A204.1 (cell line): ENCODE results near the gene HES6.

Experiments used
- FAIRE-seq: peaks from 2 replicates; lab custom pipeline; 2012; peaks lifted over from hg19 to GRCh38; lab: Jason Lieb, UNC

Gene HES6, protein sequence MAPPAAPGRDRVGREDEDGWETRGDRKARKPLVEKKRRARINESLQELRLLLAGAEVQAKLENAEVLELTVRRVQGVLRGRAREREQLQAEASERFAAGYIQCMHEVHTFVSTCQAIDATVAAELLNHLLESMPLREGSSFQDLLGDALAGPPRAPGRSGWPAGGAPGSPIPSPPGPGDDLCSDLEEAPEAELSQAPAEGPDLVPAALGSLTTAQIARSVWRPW

GRCh38 chr2:238239863-238240756 lies at the start of gene HES6:
TSS of gene HES6 (minus strand) at chr2:238240038. CDS start at chr2:238239905, 133 bp downstream.
- no peak for FAIRE-seq

GRCh38 chr2:238289574-238289973 lies 49.7 kb upstream of the HES6 start:
- FAIRE-seq: no peak

DNA sequence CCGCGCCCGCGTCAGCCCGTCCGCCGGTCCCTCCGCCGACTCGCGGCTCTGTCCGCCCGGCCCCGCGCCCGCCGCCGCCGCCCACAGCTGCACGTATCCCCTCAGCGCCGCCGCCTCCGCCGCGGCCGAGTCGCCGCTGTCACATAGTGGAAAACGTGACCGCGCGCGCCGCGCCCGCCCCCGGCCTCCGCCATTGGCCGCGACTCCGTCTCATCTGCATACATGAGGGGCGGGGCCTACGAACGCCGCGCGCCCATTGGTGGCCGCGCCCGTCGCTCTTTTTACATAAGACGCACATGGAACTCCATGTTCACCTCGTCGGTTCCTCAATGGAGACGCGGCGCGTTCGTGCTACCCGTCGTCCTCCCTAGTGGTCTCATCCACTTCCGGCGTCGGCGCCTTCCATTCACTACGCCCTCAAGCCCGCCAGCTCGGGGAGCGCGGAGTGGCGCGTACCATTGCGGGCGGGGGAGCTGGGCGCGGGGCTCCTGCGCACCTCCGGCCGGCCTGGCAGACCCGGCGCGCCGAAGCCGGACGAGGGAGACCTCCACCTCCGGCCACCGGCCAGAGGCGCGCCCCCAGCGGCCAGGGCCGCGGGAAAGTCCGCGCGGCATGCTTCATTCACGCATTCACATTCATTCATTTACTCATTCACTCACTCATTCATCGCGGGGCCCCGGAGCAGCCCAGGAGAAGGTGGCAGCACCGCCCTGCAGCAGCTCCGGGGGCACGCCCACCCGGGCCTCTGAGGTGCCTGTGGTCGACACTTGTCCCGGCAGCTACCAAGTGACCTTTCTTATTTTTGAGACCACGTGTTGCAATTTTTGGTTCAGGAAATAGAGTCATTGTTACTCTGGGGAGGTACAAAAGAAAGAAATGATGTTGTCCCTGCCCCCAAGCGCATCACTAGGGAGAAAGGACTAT lies 49.1 kb upstream of the HES6 start:
- FAIRE-seq: no peak

DNA sequence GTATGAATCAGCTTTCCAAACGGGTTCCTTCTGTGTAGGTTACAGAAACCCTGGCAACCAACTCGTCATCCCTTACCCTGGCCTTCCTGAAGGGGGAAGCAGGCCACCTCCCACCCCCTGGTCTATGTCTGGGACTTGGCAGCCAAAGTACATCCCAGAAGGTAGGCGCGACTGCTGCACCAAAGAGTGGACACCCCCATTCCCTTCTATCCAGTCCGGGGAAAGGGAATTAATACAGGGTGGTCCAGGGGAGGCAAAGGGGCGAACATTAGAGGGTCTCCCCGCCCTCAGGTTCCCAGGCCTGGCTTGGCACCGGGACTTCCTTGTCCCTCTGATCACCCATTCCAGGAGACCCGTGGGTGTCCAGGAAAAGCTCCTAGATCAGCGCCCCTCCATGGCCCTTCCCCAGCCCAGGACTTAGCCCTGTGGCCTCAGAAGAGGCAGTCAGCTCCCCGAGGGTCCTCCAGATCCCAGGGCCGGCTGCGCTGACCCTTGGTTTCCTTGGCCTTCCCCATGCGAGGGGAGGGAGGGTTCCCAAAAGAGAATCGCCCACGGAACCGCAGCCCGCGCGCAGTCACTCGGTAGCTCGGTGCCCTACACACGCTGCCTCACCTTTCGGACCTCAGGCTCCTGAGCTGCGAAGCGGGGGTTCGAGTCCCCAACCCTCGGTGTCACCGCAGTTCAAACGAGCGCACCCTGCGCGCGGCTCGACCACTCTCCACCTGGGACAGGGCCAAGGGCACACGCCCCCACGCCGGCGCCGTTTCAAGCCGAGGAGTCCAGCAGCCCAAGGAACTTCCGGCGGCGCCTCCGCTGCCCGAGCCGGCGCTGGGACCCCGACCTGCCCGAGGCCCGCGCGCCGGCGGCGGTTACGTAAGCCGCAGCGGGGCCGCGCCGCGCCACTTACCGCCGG lies 48.2 kb upstream of the HES6 start, which contains the start of gene PER2:
PER2 (minus strand) TSS at position 874 of the 913 bp plus-strand sequence. CDS start 10,674 bp downstream, outside the sequence.
- FAIRE-seq: no peak

GRCh38 chr2:238286987-238287736 lies 47.3 kb upstream of the HES6 start:
- FAIRE-seq: no peak

GRCh38 chr2:238286551-238286950 lies 46.7 kb upstream of the HES6 start:
- FAIRE-seq: no peak

- no peak for FAIRE-seq
Measured at GRCh38 chr2:238286095-238286494, 46.3 kb upstream of the HES6 start.

DNA sequence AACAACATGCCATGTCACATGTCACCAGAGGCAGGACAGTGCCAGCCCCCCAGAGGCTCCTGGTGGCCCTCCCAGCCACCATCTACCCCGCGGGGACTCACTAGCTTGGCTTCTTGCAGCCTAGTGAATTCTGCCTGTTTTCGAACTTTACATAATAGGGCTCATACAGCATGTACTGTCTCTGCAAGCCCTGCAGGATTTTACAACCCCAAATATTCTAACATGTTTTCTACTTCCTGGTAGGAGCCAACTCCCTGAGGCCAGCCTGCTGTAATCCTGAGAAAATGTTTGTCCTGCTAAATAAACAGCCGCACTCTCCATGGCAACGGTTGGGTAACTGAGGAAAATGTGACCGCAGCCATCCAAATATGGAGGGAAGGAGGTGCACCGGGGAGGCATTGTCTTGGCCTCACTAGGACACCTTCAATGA lies 45.8 kb upstream of the HES6 start:
- FAIRE-seq: no peak

GRCh38 chr2:238284802-238285515 lies 45.1 kb upstream of the HES6 start:
- no peak for FAIRE-seq

- FAIRE-seq: no peak
Measured at GRCh38 chr2:238282861-238283738, 43.3 kb upstream of the HES6 start.

- FAIRE-seq: no peak
Measured at GRCh38 chr2:238281826-238282480, 42.1 kb upstream of the HES6 start.

DNA sequence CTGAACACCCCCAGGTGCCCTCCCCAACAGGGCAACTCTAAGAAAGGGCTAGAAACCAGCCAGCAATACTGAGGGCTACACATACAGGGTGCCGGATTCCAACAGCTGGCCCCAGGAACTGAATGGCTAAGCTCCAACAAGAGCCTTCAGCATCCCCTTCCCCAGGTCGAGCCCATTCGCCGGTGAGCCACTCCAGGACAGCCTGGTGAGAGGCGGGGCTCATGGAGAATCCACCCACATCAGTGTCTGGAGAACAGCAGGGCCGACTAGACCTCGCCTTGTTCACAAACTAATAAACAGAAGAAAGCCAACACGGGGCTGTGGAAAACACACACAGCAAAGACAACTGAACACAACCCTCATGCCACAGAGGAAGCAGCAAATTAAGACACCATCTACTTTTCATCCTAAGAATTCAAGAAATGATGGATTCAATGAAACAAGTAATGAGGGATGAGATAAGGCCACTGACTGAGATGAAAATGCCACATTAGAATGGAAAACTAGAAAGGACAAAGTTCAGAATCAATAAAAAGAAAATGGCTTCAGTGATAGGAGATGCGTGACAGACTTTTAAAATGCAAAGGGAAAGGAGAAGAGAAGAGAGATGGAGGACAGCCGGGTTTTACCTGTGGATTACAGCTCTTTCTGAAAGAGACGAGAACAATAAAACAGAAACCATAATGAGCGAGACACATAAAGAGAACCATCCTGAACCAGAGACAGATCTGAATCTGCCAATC lies 40.4 kb upstream of the HES6 start:
- no peak for FAIRE-seq

DNA sequence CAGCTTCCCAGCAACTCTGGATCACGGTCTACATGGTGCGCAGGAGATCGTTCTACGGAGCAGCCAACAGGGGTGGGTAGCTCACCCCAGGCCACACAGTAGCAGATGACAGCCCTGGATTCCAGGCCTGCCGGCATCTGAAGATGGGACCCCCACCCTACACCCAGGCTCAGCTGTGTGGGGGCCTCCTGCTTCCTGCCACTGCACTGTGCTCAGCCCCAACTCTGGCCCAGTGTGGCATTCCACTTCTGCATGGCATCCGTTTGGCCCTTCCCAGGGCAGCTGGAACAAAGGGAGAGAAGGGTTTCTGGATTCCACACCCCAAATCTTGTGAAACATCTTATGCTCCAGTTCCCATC lies 39.5 kb upstream of the HES6 start:
- no peak for FAIRE-seq

DNA sequence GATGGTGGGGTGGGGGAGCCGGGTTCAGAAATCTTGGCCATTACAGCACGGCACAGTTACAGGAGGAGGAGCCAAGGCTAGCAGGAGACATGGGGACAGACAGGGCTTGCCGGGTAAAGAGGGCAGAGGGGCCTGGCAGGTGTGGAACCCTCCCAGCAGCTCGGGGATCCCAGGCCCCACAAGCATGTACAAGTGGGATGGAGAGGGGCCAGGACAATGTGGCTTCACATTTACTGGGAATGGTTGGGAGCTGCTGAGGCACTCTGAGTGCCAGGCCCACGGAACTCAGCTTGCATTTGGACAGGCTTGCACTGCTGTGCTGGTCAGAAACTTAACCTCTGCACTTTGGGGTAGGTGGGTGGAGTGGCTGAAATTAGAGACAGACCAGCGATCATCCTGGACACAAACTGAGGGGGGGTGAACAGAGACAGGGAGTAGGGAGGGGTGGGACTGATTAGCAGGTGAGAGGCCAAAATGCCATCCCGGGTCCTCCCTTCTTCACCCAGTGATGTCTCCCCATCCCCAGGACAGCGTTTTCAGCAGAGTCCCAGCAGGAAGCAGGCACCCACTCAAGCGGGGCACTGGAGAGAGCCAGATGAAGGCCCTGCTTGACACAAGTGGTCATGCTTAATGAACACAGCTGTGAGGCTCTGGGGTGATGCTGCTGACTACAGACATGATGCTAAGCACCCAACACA lies 38.9 kb upstream of the HES6 start:
- no peak for FAIRE-seq

GRCh38 chr2:238277695-238278094 lies 37.9 kb upstream of the HES6 start:
- no peak for FAIRE-seq

- no peak for FAIRE-seq
Measured at GRCh38 chr2:238274152-238274865, 34.5 kb upstream of the HES6 start.
